Peyer's patch (tissue), 4 donors: ENCODE measurements around the gene PNPO. TPM values are rescaled to one million over a fixed set of nuclear protein-coding genes. Genes with fewer than 3 reads are reported as not detected.

ENCODE experiments used
- DNase-seq, 3 donors: peaks; one replicate each; pipeline ENCODE4 v3.0.0-alpha.2; 2017 to 2019
- H3K27ac ChIP-seq, 4 donors: fragments of 200-600 bp; sonication (generic); one replicate each; pipeline ENCODE4 v1.5.1; 2016 to 2019
- H3K27me3 ChIP-seq, 2 donors: fragments of 200-600 bp; sonication (generic); one replicate each; pipeline ENCODE4 v1.5.1; 2019
- H3K36me3 ChIP-seq, 3 donors: fragments of 200-600 bp; sonication (generic); one replicate each; pipeline ENCODE4 v1.5.1; 2016 to 2019
- H3K4me1 ChIP-seq, 4 donors: fragments of 200-600 bp; sonication (generic); one replicate each; pipeline ENCODE4 v1.5.1; 2016 to 2019
- H3K4me3 ChIP-seq, 4 donors: fragments of 200-600 bp; sonication (generic); 1 replicate in 3 of 4; 2 replicates in 1 of 4; pipeline ENCODE4 v1.5.1; 2016 to 2019; ENCODE audit warnings: mild to moderate bottlenecking in 1 of 4
- H3K9me3 ChIP-seq, 4 donors: fragments of 200-600 bp; sonication (generic); one replicate each; pipeline ENCODE4 v1.5.1; 2016 to 2019; ENCODE audit warnings: mild to moderate bottlenecking in 1 of 4
- POLR2A ChIP-seq, 2 donors: fragments of 450-650 bp; IDR thresholded peaks; one replicate each; pipeline ENCODE4 v1.5.1; 2017; ENCODE audit warnings: antibody characterized with exemption in 2 of 2, mild to moderate bottlenecking in 2 of 2, moderate library complexity in 2 of 2
- total RNA-seq, 4 donors: library from RNA; depleted of rRNA; stranded (reverse); fragments of >200 nt; gene quantifications; one replicate each; pipeline ENCODE4 v1.1.0, GENCODE V29; 2016
- TF ChIP-seq, protein P1 (sequence below), 6 experiments: fragments of 450-650 bp in 4 of 6; fragments of 200-600 bp in 2 of 6; sonication (generic) in 1 of 6; IDR thresholded peaks; one replicate each; pipeline ENCODE4 v1.5.1; 2017 to 2019; ENCODE audit warnings: antibody characterized with exemption in 6 of 6, mild to moderate bottlenecking in 3 of 6, moderate library complexity in 1 of 6

Gene PNPO
- total RNA-seq, 4 donors from 2014 or later: 23.9 to 103 (median 64.6) TPM

DNA sequence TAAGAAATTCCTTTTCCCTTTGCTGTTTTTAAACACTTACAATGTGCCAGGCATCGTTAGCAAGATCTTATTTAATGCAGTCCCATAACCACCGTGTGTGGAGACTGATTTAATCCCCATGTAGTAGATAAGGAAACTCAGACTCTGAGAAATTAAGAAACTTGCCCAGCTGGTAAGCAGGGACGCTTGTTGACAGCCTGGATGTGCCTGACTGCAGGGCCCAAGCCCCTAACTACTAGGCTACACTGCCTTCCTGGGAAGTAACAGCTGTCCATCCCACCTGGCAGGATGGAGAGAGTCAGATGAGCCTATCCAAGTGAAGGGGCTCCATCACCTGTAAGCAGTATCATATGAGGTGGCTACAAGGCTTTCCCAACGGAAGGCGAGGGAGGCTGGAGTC is 52.6 kb downstream of the PNPO start:
- Histone ChIP-seq H3K36me3 (no peaks in the 10 kb centered on the region), H3K4me3 (no peak overlapping the region), H3K27me3 (no peaks in the 10 kb centered on the region), H3K9me3 (no peaks in the 10 kb centered on the region), H3K4me1 (no peaks in the 10 kb centered on the region), H3K27ac (no peak overlapping the region)
- no peak for TF ChIP-seq POLR2A (IDR thresholded peaks at IDR 0.05)
- DNase-seq: no peak

DNA sequence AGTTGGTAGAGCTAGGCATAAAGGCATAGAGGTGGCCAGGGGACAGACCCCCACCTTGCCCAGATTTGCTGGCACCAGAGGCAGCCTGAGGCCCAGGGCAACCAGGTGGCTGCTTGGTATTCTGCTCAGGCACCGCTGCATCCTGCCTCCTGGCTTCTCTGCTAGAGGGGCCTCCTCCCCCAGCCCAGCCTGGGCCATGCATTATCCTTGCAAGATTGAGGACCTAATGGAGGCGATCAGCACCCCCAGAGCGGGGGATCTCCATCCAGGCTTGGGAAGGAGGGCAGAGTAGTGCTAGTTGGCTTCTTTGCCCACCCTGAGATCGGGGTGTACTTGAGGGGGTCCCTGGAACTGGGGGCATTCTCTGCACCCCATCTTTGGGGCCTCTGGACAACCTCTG is 53.4 kb downstream of the PNPO start:
- Histone ChIP-seq H3K4me1 (no peaks in the 10 kb centered on the region), H3K36me3 (no peaks in the 10 kb centered on the region), H3K9me3 (no peaks in the 10 kb centered on the region), H3K4me3 (no peak overlapping the region), H3K27me3 (no peaks in the 10 kb centered on the region), H3K27ac (no peak overlapping the region)
- no peak for DNase-seq
- TF ChIP-seq, protein P1, sequence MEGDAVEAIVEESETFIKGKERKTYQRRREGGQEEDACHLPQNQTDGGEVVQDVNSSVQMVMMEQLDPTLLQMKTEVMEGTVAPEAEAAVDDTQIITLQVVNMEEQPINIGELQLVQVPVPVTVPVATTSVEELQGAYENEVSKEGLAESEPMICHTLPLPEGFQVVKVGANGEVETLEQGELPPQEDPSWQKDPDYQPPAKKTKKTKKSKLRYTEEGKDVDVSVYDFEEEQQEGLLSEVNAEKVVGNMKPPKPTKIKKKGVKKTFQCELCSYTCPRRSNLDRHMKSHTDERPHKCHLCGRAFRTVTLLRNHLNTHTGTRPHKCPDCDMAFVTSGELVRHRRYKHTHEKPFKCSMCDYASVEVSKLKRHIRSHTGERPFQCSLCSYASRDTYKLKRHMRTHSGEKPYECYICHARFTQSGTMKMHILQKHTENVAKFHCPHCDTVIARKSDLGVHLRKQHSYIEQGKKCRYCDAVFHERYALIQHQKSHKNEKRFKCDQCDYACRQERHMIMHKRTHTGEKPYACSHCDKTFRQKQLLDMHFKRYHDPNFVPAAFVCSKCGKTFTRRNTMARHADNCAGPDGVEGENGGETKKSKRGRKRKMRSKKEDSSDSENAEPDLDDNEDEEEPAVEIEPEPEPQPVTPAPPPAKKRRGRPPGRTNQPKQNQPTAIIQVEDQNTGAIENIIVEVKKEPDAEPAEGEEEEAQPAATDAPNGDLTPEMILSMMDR (IDR thresholded peaks at IDR 0.05): no peak
- no peak for TF ChIP-seq POLR2A (IDR thresholded peaks at IDR 0.05)

DNA sequence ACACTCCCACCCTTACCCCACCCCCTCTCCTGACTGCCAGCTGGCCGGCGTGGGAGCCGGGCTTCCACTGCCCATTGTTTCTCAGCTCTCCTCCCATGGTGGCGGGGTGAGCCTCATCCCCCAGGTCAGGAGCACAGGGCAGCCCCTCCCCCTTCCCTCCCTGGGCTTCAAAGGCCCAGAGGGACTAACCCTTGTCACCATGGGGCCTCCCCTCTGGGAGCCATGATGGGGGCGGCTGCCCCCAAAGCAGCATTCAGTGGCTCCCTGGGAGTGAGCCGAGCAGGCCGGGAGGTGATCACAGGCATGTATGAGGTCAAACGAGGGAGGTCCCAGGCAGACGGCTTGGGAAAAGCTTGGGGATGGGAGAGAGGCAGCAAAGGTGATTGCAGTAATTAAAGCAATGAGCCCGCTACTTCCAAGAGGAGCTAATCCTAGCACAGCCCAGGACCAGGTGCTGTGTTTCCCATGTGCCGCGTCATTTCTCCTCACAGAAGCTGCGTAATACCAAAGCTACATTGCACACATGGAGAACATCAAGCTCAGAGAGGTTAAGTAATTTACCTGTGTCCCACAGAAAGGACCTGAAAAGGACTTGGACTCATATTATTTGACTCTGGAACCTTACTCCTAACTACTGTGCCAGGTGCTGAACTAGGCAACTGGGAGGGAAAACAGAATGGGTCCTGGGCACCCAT is 54.0 kb downstream of the PNPO start:
- TF ChIP-seq, protein P1 (IDR thresholded peaks at IDR 0.05): no peak
- no peak for TF ChIP-seq POLR2A (IDR thresholded peaks at IDR 0.05)
- H3K4me3 ChIP-seq: no peak overlapping the region
- H3K27me3 ChIP-seq: no peaks in the 10 kb centered on the region
- no peaks in the 10 kb centered on the region for H3K9me3 ChIP-seq
- no peak overlapping the region for H3K27ac ChIP-seq
- no peaks in the 10 kb centered on the region for H3K4me1 ChIP-seq
- H3K36me3 ChIP-seq: no peaks in the 10 kb centered on the region
- DNase-seq: no peak

DNA sequence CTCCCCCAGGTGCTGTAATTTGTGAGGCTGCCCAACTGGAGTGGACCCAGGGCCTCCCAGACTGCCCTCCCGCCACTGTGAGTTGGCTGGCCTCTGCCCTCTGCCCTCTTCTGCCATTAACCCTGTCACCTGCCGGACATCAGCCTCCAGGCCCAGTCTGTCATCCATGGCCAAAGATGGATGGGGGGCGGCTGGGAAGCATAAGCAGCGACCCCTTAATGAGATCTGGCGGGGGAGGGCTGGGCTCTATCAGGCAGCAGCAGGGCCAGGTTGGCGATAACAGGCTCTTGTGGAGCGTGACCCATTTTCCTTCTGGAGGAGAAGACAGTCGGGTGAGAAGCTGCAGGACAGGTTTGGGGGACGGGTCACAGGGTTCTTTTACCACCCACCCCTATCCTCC is 54.8 kb downstream of the PNPO start:
- no peak for DNase-seq
- no peaks in the 10 kb centered on the region for H3K36me3 ChIP-seq
- H3K4me1 ChIP-seq: no peaks in the 10 kb centered on the region
- no peak overlapping the region for H3K4me3 ChIP-seq
- no peaks in the 10 kb centered on the region for H3K27me3 ChIP-seq
- TF ChIP-seq, protein P1 (IDR thresholded peaks at IDR 0.05): no peak
- no peak for TF ChIP-seq POLR2A (IDR thresholded peaks at IDR 0.05)
- no peak overlapping the region for H3K27ac ChIP-seq
- H3K9me3 ChIP-seq: no peaks in the 10 kb centered on the region

DNA sequence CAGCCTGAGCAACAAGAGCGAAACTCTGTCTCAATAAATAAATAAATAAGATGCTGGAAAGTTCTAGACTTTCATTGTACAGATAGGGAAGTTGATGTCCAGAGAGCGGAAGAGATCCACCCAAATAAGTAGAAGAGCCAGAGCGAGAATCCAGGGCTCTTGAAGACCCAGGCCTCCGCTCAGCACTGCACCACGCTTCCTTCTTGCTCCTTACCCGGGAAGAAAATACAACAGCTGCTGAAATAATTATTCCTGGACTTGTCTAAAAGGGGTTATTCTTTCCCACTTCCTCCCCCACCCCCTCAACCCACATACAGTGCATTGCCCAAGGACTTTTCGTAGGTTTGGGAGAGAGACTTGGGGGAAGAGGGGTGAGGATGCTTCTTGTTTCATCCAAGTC is 56.2 kb downstream of the PNPO start:
- H3K4me3 ChIP-seq: no peak overlapping the region
- no peaks in the 10 kb centered on the region for H3K36me3 ChIP-seq
- no peaks in the 10 kb centered on the region for H3K9me3 ChIP-seq
- no peak for TF ChIP-seq POLR2A (IDR thresholded peaks at IDR 0.05)
- TF ChIP-seq, protein P1 (IDR thresholded peaks at IDR 0.05): no peak
- no peak overlapping the region for H3K27ac ChIP-seq
- peaks cover 0 to 5% (median 0%) of the 10 kb centered on the region in 4 donors for H3K4me1 ChIP-seq
- H3K27me3 ChIP-seq: no peaks in the 10 kb centered on the region
- no peak for DNase-seq

DNA sequence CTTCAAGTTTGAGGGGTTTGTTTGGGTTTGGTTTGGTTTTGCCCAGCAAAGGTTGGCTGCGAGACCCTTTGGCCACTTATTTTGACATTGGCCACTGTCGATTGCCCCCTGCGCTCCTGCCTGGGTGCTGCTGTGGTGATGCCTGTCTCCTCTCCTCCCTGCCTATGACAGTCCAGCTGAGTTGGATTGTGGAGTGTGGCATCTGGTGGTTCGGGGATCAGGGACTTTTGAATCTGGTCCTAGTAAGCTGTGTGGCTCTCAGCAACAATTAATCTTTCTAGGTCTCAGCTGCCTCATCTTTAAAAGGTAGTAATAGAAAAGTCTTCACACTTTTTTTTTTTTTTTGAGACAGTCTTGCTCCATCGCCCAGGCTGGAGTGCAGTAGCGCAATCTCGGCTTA is 56.7 kb downstream of the PNPO start:
- Histone ChIP-seq H3K27me3 (no peaks in the 10 kb centered on the region), H3K4me3 (no peak overlapping the region), H3K36me3 (no peaks in the 10 kb centered on the region), H3K9me3 (no peaks in the 10 kb centered on the region), H3K27ac (no peak overlapping the region), H3K4me1 (peaks cover 0 to 5% (median 0%) of the 10 kb centered on the region in 4 donors)
- DNase-seq: no peak
- TF ChIP-seq, protein P1 (IDR thresholded peaks at IDR 0.05): no peak
- no peak for TF ChIP-seq POLR2A (IDR thresholded peaks at IDR 0.05)

Other genes with a start within 250 kb of the PNPO start
- 10 to 100 TPM in 1 of 4 donors, 1 to 10 TPM in 3; 3.0 to 23.1 (median 5.2) TPM for gene TBKBP1, start 247.4 kb upstream of the PNPO start, total RNA-seq
- gene TBX21, start 208.3 kb upstream of the PNPO start, total RNA-seq: under 1 TPM in 3 of 4 donors, not detected in 1; 0.53 to 0.85 (median 0.67) TPM
- 100 to 1,000 TPM in 1 of 4 donors, 10 to 100 TPM in 3; 31.4 to 104 (median 70.9) TPM for gene OSBPL7, start 119.8 kb upstream of the PNPO start, total RNA-seq
- 10 to 100 TPM; 30.5 to 50.4 (median 34.8) TPM for gene MRPL10, start 110.0 kb upstream of the PNPO start, total RNA-seq
- under 1 TPM in 1 of 4 donors, not detected in 3; 0.40 TPM for gene LRRC46, start 109.9 kb upstream of the PNPO start, total RNA-seq
- gene SCRN2, start 100.3 kb upstream of the PNPO start, total RNA-seq: 100 to 1,000 TPM in 2 of 4 donors, 10 to 100 TPM in 2; 56.2 to 126 (median 86.9) TPM
- 10 to 100 TPM in 2 of 4 donors, 1 to 10 TPM in 2; 3.3 to 27.0 (median 16.6) TPM for gene SP6, start 90.4 kb upstream of the PNPO start, total RNA-seq
- 10 to 100 TPM in 3 of 4 donors, 1 to 10 TPM in 1; 8.6 to 29.7 (median 16.6) TPM for gene SP2, start 45.3 kb upstream of the PNPO start, total RNA-seq
- 100 to 1,000 TPM in 3 of 4 donors, 10 to 100 TPM in 1; 88.3 to 358 (median 288) TPM for gene PRR15L, start 16.3 kb downstream of the PNPO start, total RNA-seq
- gene CDK5RAP3, start 29.5 kb downstream of the PNPO start, total RNA-seq: 1,000 to 10,000 TPM in 1 of 4 donors, 100 to 1,000 TPM in 3; 198 to 1,062 (median 553) TPM
- gene COPZ2, start 96.2 kb downstream of the PNPO start, total RNA-seq: 10 to 100 TPM in 2 of 4 donors, 1 to 10 TPM in 2; 2.2 to 27.2 (median 7.0) TPM
- gene NFE2L1, start 106.8 kb downstream of the PNPO start, total RNA-seq: 100 to 1,000 TPM in 3 of 4 donors, 10 to 100 TPM in 1; 89.1 to 228 (median 217) TPM
- 10 to 100 TPM in 1 of 4 donors, 1 to 10 TPM in 3; 7.2 to 14.0 (median 8.5) TPM for gene CBX1, start 159.9 kb downstream of the PNPO start, total RNA-seq
- 10 to 100 TPM in 3 of 4 donors, 1 to 10 TPM in 1; 9.5 to 19.8 (median 15.0) TPM for gene SNX11, start 166.2 kb downstream of the PNPO start, total RNA-seq